Activated effector memory CD4-positive, alpha-beta T cell treated with Interleukin-2 at 50 U/mL for 16 hours (primary cell): Measurements from ENCODE around the gene STK11.
"Not testable (repeated sequence)": the region's sequence is repeated elsewhere in the genome, so short reads cannot be mapped to it uniquely, and the experiment has no call there.

Source experiments
- DNase-seq: peaks from one replicate; pipeline ENCODE4 v3.0.0-alpha.2; 2020

Gene STK11

DNA sequence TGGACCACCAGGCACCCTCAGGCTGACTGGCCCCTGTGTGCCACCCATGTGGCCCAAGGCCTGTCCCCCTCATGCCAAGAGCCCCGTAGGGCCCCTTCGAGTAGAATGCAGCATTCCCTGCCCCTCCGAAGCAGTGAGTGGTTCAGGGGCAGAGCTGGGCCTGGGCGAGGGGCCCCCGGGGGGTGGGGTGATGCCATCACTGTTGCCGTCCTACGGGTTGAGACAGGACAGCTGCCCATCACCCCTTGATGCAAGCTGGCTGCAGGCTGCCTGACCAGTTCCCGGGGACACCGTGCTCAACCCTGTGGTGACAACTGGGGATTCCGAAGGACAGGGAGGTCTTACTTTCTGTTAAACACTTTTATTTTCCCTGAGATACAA lies 36.2 kb upstream of the STK11 start:
- DNase-seq: no peak

DNA sequence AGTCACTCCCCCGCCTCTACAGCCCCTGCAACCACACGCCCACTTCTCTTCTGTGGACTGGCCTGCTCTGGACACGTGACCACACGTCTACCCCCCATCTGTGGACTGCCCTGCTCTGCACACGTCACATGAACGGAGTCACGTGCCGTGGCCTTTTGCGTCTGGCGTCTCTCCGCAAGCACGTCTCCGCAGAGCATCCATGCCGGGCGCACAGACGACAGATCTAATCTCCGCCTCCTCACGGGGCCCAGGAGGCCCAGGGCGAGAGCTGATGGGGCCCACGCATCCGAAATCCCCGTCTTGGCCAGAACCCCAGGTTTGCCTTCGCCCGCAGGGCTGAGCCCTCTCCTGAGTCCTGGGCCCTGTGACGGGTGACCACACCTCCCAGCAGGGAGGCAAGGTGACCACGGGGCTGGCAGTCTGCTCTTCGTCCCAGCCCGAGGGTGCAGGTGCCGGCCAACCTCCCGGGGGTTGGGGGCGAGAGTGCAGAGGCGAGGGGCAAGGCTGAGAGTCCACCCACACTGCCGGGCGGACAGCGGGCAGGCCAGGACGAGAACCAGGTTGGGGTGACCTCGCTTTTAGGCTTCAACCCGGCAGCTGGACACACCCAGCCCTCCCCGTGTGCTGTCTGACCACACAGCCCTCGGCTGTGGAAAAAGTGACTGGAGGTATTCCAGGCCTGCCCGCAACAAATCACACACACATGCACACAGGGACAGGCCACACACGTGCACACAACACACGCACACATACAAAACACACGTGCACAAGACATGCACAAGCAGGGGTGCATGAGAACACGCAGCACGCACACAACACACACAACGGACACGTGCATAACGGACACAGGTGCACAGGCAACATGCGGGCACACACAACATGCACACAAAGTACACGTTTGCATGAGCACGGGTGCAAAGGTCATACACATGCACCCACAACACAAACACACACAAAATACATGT lies 35.4 kb upstream of the STK11 start:
- DNase-seq: no peak

DNA sequence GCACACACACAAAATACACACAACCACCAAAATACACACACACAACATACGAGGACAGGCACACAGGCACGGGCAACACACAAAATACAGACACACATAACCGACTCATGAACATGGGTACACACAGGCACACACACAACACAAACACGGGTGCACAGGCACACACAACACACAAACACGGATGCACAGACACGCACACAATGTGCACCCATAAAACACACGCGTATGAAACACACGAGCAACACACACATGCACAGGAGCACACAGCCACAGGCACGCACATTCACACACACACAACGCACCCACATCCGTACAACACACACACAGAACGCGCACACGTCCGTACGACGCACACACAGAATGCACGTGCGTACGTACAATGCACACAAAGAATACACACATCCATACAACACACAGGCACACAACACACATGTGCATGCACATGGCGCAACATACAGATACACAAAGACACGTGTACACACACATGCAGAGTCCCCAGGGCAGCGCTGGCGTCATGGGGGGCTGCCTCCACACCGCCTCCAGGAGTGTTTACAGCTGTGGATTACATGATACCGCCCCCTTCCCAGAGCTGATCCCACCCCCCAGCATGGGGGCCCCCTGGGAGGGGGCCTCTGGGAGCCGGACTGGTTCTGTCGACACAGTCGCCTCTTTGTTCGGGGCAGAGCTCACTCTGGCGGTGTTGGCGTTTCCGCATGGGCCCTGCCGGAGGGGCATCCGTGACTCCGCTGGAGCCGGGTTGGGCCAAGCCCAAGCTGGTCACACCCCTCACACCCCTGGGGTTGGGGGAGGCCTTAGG lies 34.4 kb upstream of the STK11 start:
- no peak for DNase-seq

GRCh38 chr19:1171755-1172352 lies 33.7 kb upstream of the STK11 start:
- no peak for DNase-seq

- no peak for DNase-seq
Measured at GRCh38 chr19:1172353-1173158, 33.0 kb upstream of the STK11 start.

- DNase-seq: no peak
Measured at GRCh38 chr19:1173159-1173844, 32.3 kb upstream of the STK11 start.

- peak; percentile 87 for DNase-seq
Measured at GRCh38 chr19:1173845-1174809, 31.5 kb upstream of the STK11 start, which contains the start of gene SBNO2. Gene SBNO2 (minus strand): TSS chr19:1174268. CDS start chr19:1154276, 19,992 bp downstream.

DNA sequence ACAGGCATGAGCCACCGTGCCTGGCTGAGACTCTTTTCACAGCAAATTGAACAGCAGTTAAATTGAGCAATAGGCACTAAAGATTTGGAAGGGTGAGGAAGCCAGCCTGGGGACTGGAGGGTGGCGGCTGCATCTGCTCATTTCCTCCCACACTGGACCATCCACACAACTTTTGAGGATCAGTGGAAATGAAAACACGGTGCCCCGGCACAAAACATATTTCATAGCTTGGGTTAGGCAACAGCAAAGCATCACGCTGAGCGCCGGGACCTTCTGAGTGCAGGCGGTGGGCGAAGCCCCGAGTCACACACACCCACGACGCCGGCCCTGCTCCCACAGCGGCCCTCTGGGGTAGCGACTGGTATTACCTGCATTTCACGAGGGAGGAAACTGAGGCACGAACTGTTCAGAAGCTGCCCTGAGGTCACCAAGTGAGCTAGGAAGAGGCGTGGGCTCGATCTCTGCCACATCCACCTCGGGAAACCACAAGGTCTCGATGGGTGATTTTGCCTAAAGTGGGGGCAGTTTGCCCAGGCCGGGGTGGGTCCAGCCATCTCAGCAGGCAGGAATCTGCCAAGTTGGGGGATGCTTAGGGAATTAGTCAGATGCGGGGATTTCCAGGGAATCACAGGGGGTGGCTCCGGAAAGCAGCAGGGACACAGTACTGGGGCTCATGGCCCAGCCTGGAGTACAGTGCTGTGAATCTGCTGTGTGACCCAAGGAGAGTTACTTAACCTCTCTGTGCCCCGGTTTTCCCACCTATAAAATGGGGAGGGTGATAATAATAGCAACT lies 28.1 kb upstream of the STK11 start:
- no peak for DNase-seq

DNA sequence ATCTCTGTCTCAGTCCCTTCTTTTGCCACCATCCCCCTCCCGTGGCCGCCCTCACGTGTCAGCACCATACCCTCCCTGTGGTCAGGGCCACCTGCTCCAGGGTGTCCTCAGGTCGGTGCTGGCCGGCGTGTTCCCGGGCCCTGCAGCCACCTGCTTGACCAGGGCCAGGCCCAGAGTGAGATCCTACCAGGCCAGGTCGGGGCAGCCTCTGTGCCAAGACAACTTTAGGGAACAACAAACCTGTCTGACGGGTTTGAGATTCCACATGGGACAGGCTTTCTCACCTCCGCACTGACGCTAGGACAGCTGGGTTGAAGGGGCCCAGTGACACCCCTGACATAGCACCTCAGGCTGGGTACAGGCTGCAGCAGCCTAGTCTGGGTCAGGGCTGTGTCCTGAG lies 24.0 kb upstream of the STK11 start:
- DNase-seq: no peak

DNA sequence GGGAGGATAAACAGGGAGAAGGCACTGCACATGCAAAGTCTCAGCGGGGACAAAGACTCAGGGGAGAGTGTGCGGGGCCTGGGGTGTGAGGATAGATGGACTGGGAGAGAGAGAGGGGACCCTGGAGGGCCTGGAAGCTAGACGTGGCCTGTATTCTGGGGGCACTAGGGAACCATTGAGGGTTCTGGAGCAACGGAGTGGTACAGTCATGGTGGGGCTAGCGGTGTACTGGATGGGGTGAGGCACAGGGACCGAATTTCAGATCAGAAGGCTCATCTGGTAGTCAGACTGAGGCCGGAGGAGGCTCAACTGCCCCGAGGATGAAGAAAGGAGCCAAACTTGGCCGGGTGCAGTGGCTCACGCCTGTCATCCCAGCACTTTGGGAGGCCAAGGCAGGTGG lies 23.5 kb upstream of the STK11 start:
- no peak for DNase-seq

GRCh38 chr19:1182727-1183126 lies 22.9 kb upstream of the STK11 start:
- no peak for DNase-seq

GRCh38 chr19:1183543-1184172 lies 21.9 kb upstream of the STK11 start:
- DNase-seq: no peak

DNA sequence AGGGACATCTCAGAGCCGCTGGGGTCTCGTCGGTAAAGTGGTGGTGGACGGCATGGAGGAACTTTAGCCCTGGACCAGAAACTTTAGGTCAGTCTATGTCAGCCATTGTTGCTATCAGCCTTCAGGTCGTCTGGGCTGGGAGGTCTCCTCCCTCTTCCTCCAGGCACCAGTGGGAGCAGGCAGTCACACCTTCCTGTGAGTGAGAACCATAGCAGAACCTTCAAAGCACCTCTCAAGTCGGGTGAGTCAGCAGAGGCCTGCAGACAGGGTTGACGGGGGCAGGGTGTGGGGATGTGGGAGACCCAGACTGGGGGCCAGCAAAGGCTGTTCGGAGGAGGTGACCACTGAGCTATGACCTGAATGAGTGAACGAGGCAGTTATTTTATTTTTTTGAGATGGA lies 16.2 kb upstream of the STK11 start:
- peak; percentile 41 for DNase-seq

DNA sequence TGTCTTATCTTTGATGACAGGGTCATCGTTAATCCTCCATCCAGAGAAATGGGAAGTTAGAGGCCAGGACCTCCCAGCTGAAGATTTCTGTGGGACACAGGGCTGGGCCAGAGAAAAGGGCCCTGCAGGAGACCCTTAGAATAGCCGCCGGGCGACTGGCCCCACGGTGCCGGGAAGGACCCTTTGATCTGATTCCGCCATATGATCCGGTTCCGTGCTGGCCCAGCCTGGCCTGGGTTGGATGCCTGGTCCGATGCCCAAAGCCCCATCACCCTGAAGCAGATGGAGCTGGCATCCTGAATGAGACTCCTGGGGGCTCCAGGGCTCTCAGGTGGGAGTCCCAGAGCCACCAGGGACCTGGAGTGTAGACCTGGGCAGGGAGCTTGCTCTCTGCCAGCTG lies 6.0 kb upstream of the STK11 start:
- no peak for DNase-seq

GRCh38 chr19:1200614-1201013 lies 5.0 kb upstream of the STK11 start:
- not testable (repeated sequence) for DNase-seq

- DNase-seq: no peak
Measured at GRCh38 chr19:1206150-1206863, 729 bp downstream of the STK11 start.

- DNase-seq: peak; percentile 13
Measured at GRCh38 chr19:1206864-1207450, 1.4 kb downstream of the STK11 start.

- not testable (repeated sequence) for DNase-seq
Measured at GRCh38 chr19:1208830-1209229, 3.3 kb downstream of the STK11 start.
